Stimulated activated CD8-positive, alpha-beta memory T cell treated with anti-CD3 and anti-CD28 coated beads, Interleukin-4, amount 100 ng/mL, for 24 hours (primary cell): Measurements from ENCODE around the gene HOMER3.
A peak's percentile ranks its signal among the peaks of the same experiment; 100 is the strongest.
"Not testable (repeated sequence)": the region's sequence is repeated elsewhere in the genome, so short reads cannot be mapped to it uniquely, and the experiment has no call there.

ENCODE experiments used
- DNase-seq: peaks from one replicate; pipeline ENCODE4 v3.0.0-alpha.2; 2020; ENCODE audit warnings: low read depth

HOMER3 gene

DNA sequence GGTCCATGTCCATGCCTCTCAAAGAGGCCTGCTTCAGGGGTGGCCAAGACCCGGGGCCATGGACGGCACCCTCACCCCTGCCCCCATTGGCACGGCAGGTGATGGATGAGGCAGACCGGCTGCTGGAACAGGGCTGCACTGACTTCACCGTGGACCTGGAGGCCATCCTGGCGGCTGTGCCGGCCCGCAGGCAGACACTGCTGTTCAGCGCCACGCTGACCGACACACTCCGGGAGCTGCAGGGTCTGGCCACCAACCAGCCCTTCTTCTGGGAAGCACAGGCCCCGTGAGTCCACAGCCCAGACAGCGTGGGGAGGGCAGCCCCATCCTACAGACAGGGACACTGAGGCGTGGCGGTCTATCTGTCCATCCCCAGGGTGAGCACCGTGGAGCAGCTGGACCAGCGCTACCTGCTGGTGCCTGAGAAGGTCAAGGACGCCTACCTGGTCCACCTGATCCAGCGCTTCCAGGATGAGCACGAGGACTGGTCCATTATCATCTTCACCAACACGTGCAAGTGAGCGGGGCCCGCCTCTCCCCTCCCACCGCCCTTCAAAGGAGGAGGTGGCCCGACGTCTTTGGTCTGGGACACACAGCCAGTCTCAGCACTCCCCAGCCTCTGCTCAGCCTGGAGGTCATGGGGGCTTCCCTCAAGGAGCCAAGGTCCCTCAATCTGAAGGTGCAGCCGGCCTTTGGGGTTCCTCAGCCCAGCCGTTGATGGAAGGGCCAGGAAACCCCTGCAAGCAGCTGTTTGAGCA lies 18.6 kb downstream of the HOMER3 start:
- DNase-seq: no peak

DNA sequence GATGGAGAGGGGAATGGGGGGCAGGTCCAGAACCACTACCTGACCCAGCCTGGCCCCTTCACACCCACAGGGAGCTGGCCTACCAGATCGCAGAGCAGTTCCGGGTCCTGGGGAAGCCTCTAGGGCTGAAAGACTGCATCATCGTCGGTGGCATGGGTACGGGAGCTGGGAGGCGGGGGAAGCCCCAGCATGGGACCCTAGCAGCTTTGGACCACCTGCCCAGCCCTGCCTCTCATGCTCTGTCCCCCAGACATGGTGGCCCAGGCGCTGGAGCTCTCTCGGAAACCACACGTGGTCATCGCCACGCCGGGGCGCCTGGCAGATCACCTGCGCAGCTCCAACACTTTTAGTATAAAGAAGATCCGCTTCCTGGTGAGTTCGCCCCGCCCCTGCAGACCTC lies 19.4 kb downstream of the HOMER3 start:
- no peak for DNase-seq

DNA sequence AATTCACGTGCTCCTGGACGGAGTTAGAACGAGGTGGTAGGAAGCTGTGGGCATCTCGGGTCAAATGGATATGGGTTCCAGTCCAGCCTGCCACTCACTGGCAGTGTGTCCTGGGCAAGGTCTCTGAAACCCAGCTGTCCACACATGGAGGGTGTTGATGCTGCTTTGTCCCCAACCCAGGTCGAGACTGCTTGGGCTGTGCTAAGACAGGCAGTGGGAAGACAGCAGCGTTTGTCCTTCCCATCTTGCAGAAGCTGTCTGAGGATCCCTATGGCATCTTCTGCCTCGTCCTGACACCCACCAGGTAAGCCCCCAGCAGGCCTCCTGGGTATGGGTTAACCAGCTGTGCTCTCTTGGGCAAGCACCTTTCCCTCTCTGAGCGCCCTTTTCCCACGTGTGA lies 20.6 kb downstream of the HOMER3 start:
- DNase-seq: no peak

DNA sequence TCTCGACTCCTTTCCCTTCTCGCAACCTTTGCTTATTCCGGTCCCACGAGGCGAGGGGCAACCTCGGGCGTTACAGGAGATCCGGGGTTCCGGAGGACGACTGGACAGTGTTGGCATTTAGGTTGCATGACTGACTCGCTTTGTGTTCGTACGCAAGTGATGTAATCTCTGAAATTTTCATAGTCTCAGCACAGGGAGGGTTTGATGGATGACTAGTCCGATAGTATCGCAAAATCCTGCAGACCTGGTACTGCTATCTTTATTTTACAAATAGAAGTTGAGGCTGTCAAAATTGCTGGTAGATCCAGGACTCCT lies 21.2 kb downstream of the HOMER3 start:
- no peak for DNase-seq

DNA sequence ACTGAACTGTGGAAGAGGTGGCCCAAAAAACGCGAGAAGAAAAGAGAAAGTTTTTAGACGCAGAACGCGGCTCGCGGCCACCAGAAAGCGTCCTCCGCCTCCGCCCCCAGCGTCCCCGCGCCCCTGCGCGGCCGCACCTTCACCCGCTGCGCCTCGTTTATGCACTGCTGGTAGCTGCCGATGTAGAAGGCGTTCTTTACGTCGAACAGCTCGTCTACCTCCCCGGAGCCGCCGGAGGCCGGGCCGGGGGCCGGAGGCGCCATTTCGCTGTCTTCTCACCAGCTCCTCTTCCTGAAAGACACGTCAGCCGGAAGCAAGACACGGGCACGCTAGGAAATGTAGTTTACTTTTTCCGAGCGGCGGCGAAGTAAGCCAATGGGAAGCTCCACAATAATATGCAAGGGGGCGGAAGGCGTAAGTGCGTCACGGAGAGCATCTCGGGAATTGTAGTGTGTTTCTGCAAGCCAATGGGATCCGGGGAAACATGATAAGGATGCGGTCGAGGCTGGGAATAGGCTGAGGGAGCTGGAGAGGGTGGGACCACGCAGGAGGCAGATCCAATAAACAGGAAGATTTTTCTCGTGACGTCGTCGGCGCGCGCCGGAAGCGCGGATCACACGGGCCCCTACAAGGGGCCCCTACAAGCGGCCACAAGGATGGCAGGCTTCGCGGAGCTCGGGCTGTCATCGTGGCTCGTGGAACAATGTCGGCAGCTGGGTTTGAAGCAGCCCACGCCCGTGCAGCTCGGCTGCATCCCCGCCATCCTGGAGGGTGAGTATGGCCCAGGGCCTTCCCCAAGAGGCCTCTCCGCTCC lies 21.7 kb downstream of the HOMER3 start, which contains the start of the genes COPE and DDX49:
COPE (minus strand) TSS at position 302 of the 814 bp plus-strand sequence; CDS start at position 263, 39 bp downstream.
DDX49 (plus strand) TSS at position 630 of the 814 bp plus-strand sequence; CDS start at position 657, 27 bp downstream.
- DNase-seq: peak; percentile 96

DNA sequence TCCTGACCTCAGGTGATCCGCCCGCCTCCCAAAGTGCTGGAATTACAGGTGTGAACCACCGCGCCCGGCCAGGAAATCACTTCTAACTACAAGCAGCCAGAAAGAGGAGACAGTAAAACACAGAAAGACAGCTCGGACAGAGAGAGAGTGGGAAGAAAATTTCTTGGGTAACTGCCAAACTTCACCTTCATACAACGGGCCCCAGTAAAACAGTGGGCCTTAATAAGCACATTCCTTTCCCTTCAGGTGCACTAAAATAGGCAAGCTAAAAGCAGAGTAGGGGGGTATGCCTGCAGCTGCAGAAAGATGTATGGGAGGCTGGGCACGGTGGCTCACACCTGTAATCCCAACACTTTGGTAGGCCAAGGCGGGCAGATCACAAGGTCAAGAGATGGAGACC lies 23.4 kb downstream of the HOMER3 start:
- DNase-seq: not testable (repeated sequence)

DNA sequence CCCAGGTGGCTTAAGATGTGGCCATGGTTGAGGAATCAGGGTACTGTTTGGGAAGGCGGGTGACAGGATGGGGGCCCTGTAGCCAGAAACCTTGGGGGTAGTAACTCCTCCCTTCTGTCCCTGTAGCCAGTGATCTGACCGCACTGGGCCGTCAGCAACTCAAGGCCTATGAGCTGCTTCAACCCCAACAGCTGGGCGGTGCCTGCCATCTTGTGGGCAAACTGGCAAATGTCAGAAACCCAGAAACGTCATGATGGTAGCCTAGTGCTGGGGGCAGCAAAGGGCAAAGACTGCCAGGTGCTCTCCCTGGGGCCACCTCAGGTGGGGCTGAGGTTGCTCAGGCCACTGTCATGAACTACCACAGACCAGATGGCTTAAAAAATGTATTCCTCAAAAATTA lies 25.4 kb downstream of the HOMER3 start:
- DNase-seq: no peak

DNA sequence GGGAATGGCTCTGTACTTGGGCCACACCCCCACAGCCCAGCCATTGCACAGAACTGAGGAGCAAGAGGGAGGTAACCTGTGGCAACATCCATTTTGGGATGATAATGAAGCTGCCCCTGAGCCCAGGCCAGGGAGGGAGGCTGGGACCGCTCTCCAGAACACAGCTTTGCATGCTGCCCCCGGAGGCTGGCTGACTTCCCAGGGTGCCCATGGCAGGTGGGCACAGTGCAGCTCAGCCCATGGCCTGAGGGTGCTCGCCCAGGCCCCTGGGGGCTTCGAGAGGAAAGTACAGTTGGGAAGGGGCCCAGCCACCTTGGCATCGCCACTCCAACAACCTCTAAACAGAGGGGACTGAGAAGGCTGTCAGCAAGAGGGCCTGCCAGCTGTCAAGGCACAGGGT lies 27.6 kb downstream of the HOMER3 start:
- no peak for DNase-seq

DNA sequence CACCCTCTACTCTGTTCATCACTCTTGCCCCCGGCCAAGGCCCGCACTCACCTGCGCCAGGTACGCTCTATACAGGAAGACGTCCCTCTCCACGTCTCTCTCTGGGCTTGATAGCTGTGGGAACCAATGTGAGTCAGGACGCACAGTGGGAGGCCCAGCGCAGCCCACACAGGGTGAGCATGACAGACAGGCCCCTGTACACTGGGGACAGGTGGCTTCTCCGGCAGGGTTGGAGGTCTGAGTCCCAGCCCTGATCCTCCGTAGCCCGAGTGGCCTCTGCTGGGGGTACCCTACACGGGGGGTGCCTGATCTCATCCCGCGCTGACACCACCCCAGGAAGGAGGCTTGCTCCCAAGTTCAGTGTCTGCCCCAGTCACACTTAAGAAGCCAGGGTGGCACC lies 28.1 kb downstream of the HOMER3 start:
- no peak for DNase-seq

DNA sequence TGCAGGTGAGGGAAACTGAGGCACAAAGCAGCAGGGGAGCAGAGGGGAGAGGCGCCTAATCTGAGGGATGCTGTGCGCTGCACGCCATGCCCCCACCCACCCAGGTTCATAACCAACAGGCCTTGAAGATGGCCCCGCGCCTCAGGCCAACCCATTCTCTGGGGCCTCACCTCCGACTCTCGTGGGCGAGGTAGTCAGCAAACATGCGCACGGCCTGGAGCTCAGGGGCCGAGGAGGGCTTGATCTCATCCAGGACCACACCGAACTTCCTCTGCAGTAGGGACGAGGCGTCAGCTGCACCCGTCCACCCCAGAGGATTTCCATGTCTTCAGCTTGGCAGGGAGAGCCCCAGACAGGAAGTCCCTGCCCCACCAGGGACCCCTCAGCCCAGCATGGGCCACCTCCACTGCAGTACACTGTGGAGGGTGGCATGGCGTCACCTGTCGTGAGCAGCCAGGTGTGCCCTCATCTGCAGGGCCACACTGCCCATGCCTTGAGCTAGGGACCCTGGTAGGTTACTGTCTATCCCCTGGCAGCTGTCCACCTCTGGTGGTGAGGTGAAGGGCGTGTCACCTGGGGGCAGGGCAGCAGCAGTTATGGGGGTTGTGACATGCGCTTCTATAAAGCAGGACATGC lies 30.1 kb downstream of the HOMER3 start:
- no peak for DNase-seq

DNA sequence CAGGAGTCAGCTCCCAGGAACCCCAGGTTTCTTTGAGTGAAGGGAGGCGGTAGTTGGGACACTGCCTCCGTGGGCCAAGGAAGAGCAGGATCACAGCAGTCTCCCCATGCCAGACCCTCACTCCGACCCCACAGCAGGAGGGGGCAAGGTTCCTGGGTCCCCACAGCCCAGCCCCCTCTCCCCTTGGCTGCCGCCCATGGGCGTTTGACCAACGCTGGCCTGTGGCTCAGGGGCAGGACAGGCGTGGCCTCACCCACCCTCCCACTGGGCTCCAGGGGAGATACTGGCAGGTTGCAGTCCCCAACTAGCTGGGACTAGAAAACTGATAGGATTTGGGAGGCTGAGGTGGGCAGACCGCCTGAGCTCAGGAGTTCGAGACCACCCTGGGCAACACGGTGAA lies 31.0 kb downstream of the HOMER3 start:
- DNase-seq: no peak

DNA sequence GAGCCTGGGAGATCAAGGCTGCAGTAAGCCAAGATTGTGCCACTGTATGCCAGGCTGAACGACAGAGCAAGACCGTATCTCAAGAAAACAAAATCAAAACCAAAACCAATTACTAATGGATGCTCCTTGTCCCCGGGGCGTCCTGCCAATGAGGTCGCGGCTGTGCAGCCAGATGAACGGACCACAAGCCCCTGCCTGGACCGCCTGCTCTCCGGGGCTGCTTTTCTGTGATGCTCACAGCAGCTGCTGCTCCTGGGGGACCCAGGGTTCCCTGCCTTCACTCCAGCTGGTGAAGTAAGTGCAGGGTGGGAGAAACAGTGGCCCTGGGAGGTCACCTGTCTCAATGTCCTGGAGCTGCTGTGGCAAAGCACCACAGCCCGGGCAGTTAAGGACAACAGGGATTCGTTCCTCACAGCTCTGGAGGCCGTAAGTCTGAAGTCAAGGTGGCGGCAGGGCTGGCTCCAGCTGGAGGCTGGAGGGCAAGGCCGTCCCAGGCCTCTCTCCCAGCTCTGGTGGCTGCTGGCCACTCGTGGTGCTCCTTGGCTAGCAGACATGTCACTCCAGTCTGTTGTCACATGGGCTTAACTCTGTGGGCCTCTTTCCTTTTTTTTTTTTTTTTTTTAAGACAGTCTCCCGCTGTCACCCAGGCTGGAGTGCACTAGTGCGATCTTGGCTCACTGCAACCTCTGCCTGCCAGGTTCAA lies 31.9 kb downstream of the HOMER3 start:
- DNase-seq: no peak

DNA sequence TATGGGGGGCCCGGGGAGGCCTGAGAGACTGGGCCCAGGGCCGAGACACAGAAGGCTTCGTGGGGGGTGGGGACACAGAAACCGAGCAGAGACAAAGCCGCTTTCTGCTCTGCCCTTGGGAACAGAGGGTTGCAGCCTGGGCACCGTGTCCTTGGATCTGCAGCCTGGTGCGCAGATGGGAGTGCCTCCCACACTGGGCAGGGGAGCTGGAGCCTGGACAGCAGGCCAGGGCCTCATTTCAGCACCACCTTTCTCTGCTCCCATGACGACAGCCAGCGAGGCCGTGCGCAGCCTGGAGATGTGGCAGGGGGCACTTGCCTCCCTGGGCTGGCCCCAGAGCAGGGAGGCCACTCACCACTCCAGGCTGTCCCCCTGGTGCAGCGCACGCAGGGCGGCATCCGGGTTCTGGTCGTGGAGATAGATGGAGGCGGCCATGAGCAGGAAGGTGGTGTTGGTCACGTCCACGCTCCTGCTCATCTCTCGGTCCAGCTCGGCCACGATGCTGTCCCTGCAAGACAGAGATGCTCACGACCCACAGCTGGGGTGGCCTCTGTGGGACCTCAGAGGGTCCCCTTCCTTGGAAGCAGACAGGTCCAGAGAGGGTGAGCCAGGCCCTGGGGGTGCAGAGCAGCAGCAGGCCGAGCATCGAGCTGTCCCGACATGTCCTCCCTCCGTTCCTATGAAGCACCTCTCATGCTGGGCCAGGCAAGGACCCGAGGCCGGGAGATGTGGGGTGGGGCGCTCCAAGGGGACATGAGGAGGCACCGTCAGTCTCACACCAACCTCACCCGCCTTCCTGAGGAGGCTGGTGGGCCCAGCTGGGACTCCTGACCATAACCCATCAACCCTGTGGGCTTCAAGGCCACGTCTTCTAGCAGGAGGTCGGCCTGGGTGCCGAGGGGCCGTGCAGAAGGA lies 34.2 kb downstream of the HOMER3 start:
- DNase-seq: no peak

DNA sequence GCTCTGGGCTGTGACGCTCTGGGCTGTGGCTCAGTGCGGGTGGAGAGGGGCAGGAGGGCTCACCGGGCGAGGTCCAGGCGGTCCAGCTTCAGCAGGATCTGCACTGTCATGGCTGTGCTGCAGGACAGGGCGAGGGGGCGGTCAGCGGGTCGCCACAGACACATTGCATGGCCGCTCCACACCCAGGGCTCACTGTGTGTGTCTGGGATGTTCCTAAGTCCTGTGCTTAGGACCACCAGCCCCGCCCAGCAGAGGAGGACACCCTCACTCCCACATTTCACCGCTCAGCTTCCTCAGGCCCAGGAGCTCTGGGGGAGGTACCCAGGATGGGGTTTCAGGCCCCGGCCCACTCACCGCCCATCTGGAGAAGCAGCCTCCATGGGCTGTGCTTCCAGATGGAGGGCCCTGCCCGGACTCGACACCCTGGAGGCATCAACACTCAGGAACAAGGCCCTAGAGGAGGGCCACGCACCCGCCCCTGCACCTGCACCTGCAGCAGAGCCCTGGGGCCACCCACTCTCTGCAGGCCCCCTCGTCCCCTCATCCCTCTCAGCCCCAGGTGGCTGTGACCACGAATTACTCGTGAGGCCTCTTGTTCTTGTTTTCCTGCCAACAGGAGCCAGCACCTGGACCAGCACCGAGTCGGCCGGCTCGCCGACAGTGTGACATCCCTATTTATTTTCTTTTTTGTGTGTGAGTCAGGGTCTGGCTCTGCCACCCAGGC lies 35.3 kb downstream of the HOMER3 start:
- no peak for DNase-seq

DNA sequence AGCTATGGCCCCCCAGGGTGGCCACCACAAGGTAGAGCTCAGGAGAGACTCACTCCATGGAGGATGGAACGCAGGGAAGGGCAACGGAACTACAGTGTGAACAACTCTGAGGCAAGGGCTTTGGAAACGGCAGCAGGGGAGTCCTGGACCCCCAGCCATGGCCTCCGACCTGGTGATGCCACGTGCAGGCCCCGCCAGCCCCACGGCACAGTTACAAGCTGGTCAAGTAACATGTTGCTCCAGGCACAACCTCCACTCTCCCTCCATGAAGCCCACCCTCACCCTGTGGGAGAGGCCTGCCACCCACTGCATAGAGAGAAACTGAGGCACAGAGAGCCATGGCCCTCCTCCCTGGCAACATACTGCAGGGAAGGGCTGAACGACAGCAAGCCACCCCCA lies 36.0 kb downstream of the HOMER3 start:
- no peak for DNase-seq

DNA sequence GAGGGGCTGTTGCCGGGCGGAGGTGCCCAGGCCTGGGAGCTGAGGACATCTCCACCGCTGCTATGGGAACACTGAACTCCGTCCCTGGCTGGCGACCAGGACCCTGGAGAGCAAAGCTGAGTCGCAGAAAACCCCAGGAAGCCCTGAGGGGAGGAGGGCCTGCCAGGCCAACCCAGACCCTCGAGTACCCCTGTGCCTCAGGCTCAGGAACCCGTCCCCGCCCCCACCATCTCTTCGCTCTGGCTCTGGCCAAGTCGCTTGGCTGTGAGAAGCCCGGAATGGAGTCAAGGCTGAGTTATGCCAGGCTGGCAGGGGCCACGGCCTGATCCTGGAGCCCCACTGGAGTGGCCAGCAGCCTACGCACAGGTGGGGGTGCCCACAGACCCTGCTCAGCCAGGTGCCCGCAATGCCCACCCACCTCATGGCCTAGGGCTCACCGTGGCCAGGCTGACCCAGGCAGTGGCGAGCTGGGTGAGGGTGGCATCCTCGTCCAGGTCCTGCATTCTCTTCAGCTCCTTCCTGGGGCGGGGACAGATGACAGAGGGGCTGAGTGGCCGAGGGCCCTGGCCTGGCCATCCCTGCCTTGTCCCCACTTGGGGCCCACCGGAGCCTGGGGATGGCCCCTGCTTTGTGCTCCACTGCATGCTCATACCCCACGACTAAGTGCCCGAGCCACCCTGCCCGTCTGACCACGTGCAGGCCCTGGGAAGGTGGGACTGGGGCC lies 36.5 kb downstream of the HOMER3 start:
- DNase-seq: no peak

DNA sequence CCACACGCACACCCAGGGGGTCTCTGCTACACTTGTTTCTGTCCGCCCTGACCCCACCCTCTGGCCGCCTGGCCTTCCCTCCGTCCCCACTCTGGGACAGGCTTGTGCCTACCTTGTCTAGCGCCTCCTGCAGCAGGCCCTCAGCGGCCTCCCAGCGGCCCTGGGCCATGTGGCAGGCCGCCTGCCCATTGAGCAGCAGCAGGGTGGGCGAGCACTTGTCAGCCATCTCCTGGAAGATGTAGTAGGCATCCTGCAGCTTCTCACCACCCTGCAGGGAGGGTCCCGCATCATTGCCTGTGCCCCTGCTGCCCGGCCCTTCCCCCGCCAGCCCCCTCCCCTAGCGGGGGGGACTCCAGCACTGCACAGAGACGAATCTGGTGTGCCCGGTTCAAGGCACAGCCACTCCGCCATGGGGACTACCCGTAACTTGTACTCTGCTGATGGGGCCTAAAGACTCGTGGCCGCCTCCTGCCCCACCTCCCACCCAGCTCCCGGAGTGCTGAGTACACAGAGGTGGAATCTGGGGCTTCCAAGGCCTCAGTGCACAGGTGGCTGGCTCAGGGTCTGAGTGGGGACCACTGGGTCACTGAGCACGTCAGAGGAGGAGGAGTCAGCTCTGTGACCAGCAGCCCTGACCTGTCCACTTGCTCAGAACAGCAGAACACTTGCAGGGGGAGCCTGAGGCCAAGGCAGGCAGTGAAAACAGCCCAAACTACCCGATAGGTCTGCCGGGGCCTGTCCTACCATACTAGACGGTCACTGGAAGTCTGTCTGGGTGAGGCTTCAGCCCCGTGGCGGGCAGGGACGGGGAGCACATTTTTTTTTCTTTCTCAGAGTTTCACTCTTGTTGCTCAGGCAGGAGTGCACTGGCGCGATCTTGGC lies 37.6 kb downstream of the HOMER3 start:
- no peak for DNase-seq

DNA sequence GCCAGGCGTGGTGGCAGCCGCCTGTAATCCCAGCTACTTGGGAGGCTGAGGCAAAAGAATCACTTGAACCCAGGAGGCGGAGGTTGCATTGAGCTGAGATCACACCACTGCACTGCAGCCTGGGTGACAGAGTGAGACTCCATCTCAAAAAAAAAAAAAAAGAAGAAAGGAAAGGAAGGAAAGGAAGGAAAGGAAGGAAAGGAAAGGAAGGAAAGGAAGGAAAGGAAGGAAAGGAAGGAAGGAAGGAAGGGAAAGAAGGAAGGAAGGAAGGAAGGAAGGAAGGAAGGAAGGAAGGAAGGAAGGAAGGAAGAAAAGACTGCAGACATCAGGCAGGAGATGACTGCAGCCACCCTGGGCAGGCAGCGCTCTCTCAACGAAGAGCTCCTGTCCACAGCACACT lies 38.5 kb downstream of the HOMER3 start:
- DNase-seq: not testable (repeated sequence)

DNA sequence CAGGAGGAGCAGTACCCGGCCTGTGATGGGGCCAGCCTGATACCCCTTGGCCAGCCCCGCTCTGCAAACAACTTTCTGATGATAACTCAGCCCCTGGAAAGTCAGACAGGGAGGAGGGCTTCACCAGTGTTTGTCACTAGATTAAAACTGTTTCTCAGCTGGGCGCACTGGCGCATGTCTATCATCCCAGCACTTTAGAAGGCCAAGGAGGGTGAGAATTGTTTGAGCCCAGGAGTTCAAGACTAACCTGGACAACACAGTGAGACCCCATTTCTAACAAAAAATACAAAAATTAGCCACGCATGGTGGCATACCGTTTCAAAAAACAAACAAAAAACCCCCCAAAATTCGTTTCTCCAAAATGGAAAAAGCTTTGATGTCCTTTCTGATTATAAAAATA lies 39.5 kb downstream of the HOMER3 start:
- DNase-seq: no peak
